Endothelial cell (in vitro differentiated cells): Measurements from ENCODE around the gene KCNMA1. TPM values are rescaled to one million over a fixed set of nuclear protein-coding genes. Genes with fewer than 3 reads are reported as not detected.

ENCODE experiments used
- DNase-seq: peaks from one replicate; pipeline ENCODE4 v3.0.0; 2021; ENCODE audit warnings: low spot score
- H3K27ac Mint-ChIP-seq: one replicate; pipeline ENCODE4 v1.8.0; 2021; ENCODE audit warnings: mixed read lengths, inconsistent platforms; ENCODE audit not compliant: unreplicated experiment
- H3K27me3 Mint-ChIP-seq: one replicate; pipeline ENCODE4 v1.8.0; 2021; ENCODE audit warnings: mild to moderate bottlenecking, moderate library complexity, mixed read lengths, inconsistent platforms; ENCODE audit not compliant: unreplicated experiment
- H3K36me3 Mint-ChIP-seq: one replicate; pipeline ENCODE4 v1.8.0; 2021; ENCODE audit warnings: mild to moderate bottlenecking, low read depth, mixed read lengths, inconsistent platforms; ENCODE audit not compliant: unreplicated experiment
- H3K4me1 Mint-ChIP-seq: one replicate; pipeline ENCODE4 v1.8.0; 2021; ENCODE audit warnings: mild to moderate bottlenecking, mixed read lengths, inconsistent platforms; ENCODE audit not compliant: unreplicated experiment
- H3K4me3 Mint-ChIP-seq: one replicate; pipeline ENCODE4 v1.8.0; 2021; ENCODE audit warnings: mild to moderate bottlenecking, mixed read lengths, inconsistent platforms; ENCODE audit not compliant: unreplicated experiment
- H3K9me3 Mint-ChIP-seq: one replicate; pipeline ENCODE4 v1.8.0; 2021; ENCODE audit warnings: mixed read lengths, inconsistent platforms; ENCODE audit not compliant: unreplicated experiment
- total RNA-seq: library from RNA; stranded (reverse); fragmentation: NEBNext Ultra II Directional; extraction: Animal tissue kit (Norgen Biotek cat#: 25700); gene quantifications from one replicate; pipeline ENCODE4 v1.2.1, GENCODE V29; 2021; ENCODE audit not compliant: unreplicated experiment
- TF ChIP-seq, protein P1 (sequence below): fragments of 200-600 bp; sonication (generic); IDR thresholded peaks from one replicate; pipeline ENCODE4 v1.5.0; 2021; ENCODE audit warnings: antibody characterized with exemption; ENCODE audit not compliant: unreplicated experiment

The KCNMA1 gene
- total RNA-seq, 1 donor from 2014 or later: 5.1 TPM

DNA sequence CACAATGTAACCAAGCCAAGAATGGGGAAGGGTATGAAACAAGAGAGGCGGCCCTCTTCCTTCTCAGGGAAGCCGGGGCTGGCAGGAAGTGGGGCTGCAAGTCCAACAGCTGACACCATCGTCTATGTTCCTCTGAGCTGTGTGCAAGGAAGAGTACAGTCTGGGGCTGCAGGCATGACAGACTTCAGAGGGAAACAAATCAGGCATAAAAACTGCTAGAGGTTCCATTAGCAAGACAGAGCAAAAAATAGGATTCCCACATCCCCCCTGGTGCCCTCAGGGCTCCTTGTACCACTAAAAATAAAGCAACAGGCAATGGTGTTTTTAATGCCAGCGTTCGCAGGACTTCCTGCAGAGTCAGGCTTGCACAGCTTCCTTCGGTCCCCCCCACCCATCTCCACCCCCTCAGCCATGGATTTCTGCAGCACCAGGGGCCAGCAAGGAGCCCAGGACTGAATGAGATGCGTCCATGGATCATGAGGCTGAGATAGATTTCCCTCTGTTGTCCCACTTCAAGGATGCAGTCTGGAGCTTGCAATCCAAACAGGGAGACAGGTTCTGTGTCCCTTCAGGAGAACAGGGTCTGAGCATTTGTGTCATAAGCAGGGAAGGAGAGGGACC is 34.6 kb downstream of the KCNMA1 start:
- DNase-seq: no peak
- Mint-ChIP-seq H3K27me3 (peaks cover 6% of the 10 kb centered on the region), H3K9me3 (no peaks in the 10 kb centered on the region), H3K4me3 (no peak overlapping the region), H3K4me1 (peaks cover 10% of the 10 kb centered on the region), H3K27ac (peak overlapping the region; percentile 58), H3K36me3 (no peaks in the 10 kb centered on the region)
- TF ChIP-seq, protein P1, sequence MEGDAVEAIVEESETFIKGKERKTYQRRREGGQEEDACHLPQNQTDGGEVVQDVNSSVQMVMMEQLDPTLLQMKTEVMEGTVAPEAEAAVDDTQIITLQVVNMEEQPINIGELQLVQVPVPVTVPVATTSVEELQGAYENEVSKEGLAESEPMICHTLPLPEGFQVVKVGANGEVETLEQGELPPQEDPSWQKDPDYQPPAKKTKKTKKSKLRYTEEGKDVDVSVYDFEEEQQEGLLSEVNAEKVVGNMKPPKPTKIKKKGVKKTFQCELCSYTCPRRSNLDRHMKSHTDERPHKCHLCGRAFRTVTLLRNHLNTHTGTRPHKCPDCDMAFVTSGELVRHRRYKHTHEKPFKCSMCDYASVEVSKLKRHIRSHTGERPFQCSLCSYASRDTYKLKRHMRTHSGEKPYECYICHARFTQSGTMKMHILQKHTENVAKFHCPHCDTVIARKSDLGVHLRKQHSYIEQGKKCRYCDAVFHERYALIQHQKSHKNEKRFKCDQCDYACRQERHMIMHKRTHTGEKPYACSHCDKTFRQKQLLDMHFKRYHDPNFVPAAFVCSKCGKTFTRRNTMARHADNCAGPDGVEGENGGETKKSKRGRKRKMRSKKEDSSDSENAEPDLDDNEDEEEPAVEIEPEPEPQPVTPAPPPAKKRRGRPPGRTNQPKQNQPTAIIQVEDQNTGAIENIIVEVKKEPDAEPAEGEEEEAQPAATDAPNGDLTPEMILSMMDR: no peak

GRCh38 chr10:77602231-77602912 is 35.2 kb downstream of the KCNMA1 start:
- Mint-ChIP-seq H3K9me3 (no peaks in the 10 kb centered on the region), H3K4me1 (peaks cover 10% of the 10 kb centered on the region), H3K27me3 (peaks cover 4% of the 10 kb centered on the region), H3K36me3 (no peaks in the 10 kb centered on the region), H3K27ac (no peak overlapping the region), H3K4me3 (no peak overlapping the region)
- TF ChIP-seq, protein P1: no peak
- DNase-seq: no peak

DNA sequence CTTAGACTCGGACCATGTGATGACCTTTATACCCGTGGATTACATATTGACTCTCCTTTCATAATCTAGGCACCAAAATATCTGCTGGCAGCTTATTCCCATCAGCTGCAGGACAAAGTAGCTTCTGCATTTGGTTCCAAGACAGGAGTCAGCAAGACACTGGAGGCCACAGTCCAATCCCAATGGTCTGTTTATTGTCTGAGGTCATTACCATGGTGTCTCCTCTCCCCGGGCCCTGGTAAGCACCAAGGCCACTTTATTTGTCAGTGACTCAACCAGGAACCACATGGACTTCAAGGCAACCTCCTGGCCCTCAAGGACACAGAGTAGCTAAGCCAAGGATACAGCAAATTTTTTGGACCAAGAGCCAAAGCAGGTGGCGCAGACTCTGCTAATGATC is 36.1 kb downstream of the KCNMA1 start:
- no peaks in the 10 kb centered on the region for H3K9me3 Mint-ChIP-seq
- H3K27me3 Mint-ChIP-seq: peaks cover 4% of the 10 kb centered on the region
- DNase-seq: no peak
- no peak overlapping the region for H3K27ac Mint-ChIP-seq
- no peaks in the 10 kb centered on the region for H3K36me3 Mint-ChIP-seq
- H3K4me3 Mint-ChIP-seq: no peak overlapping the region
- TF ChIP-seq, protein P1: no peak
- H3K4me1 Mint-ChIP-seq: peaks cover 10% of the 10 kb centered on the region

DNA sequence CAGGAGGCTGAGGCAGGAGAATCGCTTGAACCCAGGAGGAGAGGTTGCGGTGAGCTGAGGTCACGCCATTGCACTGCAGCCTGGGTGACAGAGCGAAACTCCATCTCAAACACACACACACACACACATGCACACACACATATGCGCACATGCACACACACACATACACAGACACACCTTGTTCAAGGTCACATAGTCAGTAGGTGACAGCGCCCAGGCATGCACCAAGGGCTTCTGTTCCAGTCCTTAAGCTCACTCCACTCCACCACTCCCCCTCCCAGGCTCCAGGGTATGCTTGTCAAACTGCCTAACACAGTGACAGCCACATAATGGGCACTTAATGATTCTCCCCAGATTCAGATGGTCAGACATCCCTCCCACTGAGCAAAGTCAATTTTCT is 37.0 kb downstream of the KCNMA1 start:
- Mint-ChIP-seq H3K4me1 (peaks cover 10% of the 10 kb centered on the region), H3K27me3 (peaks cover 5% of the 10 kb centered on the region), H3K36me3 (no peaks in the 10 kb centered on the region), H3K9me3 (no peaks in the 10 kb centered on the region), H3K27ac (no peak overlapping the region), H3K4me3 (no peak overlapping the region)
- TF ChIP-seq, protein P1: no peak
- DNase-seq: no peak

- Mint-ChIP-seq H3K4me1 (peaks cover 10% of the 10 kb centered on the region), H3K4me3 (no peak overlapping the region), H3K36me3 (no peaks in the 10 kb centered on the region), H3K27ac (no peak overlapping the region), H3K9me3 (no peaks in the 10 kb centered on the region), H3K27me3 (peaks cover 5% of the 10 kb centered on the region)
- TF ChIP-seq, protein P1: no peak
- DNase-seq: no peak
Measured at GRCh38 chr10:77599651-77600050, 38.0 kb downstream of the KCNMA1 start.
